Suprapubic skin (tissue), 3 donors: Measurements from ENCODE around the gene SCGB2B2.
"Not testable (repeated sequence)": the region's sequence is repeated elsewhere in the genome, so short reads cannot be mapped to it uniquely, and the experiment has no call there.

ENCODE experiments used
- POLR2A ChIP-seq, 2 donors: fragments of 450-650 bp; IDR thresholded peaks; one replicate each; pipeline ENCODE4 v1.6.1; 2017; ENCODE audit warnings: antibody characterized with exemption in 2 of 2, mild to moderate bottlenecking in 2 of 2, moderate library complexity in 2 of 2
- TF ChIP-seq, protein P1 (sequence below), 2 donors: fragments of 200-600 bp in 1 of 2; fragments of 450-650 bp in 1 of 2; sonication (generic) in 1 of 2; IDR thresholded peaks; one replicate each; pipeline ENCODE4 v1.5.1; 2016 to 2019; ENCODE audit warnings: antibody characterized with exemption in 2 of 2, mild to moderate bottlenecking in 1 of 2, moderate library complexity in 1 of 2

DNA sequence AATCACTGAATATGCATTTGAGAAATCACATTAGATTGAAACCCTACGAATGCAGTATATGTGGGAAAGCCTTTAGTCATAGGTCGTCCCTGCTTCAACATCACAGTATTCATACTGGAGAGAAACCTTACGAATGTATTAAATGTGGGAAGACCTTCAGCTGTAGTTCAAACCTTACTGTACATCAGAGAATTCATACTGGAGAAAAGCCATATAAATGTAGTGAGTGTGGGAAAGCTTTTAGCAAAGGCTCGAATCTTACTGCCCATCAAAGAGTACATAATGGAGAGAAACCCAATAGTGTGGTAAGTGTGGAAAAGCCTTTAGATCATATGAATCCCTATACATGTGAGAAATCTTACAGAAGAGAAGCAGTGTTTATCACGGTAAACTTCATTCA lies 8.3 kb upstream of the SCGB2B2 start:
- TF ChIP-seq, protein P1, sequence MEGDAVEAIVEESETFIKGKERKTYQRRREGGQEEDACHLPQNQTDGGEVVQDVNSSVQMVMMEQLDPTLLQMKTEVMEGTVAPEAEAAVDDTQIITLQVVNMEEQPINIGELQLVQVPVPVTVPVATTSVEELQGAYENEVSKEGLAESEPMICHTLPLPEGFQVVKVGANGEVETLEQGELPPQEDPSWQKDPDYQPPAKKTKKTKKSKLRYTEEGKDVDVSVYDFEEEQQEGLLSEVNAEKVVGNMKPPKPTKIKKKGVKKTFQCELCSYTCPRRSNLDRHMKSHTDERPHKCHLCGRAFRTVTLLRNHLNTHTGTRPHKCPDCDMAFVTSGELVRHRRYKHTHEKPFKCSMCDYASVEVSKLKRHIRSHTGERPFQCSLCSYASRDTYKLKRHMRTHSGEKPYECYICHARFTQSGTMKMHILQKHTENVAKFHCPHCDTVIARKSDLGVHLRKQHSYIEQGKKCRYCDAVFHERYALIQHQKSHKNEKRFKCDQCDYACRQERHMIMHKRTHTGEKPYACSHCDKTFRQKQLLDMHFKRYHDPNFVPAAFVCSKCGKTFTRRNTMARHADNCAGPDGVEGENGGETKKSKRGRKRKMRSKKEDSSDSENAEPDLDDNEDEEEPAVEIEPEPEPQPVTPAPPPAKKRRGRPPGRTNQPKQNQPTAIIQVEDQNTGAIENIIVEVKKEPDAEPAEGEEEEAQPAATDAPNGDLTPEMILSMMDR (IDR thresholded peaks at IDR 0.05) = not testable (repeated sequence)
- TF ChIP-seq POLR2A (IDR thresholded peaks at IDR 0.05) = not testable (repeated sequence)
